Measurements from ENCODE around the gene SMAGP.
"Not testable (repeated sequence)": the region's sequence is repeated elsewhere in the genome, so short reads cannot be mapped to it uniquely, and the experiment has no call there.

The SMAGP gene

DNA sequence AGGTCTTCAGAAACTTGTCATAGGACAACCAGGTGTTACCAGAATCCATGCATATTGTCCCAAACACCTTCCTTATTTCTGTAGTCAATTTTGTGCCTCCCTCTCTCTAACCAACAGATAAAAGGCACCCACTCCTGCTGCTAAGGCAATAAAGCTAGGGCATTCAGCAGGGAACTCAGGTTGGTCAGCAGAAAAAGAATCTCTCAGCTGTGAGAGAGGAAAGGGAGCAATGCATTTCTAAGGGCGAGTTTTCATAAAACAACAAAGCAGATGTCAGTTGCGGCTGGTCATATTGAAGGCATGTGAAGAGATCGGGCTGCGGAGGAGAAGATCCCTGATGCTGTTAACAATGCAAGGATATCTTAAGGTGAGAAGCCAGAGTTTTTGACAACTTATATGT, 45.0 kb downstream of the SMAGP start:
- no peak for DNase-seq (ENCODE audit: low spot score)

DNA sequence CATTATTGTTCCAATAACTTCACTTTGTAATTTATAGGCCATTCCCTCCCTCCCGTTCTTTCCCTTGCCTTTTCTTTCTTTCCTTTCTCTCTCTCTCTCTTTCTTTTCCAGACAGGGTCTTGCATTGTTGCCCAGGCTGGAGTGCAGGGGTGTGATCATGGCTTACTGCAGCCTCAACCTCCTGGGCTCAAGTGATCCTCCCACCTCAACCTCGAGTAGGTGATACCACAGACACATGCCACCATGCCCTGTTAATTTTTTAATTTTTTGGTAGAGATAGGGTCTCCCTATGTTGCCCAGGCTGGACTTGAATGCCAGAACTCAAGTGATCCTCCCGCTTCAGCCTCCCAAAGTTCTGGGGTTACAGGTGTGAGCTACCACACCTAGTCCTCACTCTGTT, 45.6 kb downstream of the SMAGP start:
- no peak for DNase-seq (ENCODE audit: low spot score)

DNA sequence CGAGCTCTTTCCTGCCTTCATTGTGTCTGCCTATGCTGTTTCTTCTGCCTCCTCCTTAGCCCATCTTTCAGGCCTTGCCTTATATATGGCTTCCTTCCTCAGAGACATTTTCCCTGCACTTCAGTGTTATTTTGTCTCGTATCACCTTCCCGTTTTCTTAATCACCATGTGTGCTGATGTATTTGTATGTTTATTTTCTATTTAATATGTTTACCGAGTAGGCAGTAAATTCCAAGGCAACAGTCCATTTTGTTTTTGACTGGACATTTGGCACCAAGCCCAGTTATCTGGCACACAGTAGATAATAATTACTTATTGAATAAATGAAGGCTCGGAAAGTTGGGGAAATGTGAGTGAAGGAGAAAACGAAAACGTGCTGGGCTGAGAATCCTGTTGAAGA, 47.8 kb downstream of the SMAGP start:
- no peak for DNase-seq (ENCODE audit: low spot score)

DNA sequence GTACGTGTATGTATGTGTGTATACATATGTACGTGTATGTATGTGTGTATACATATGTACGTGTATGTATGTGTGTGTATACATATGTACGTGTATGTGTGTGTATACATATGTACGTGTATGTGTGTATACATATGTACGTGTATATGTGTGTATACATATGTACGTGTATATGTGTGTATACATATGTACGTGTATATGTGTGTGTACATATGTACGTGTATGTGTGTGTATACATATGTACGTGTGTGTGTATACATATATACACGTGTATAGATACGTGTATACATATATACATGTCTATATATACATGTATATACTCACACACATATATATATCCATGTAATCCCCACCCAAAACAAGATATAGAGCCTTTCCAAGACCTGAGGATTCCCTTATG, 50.4 kb downstream of the SMAGP start:
- not testable (repeated sequence) for DNase-seq (ENCODE audit: low spot score)

DNA sequence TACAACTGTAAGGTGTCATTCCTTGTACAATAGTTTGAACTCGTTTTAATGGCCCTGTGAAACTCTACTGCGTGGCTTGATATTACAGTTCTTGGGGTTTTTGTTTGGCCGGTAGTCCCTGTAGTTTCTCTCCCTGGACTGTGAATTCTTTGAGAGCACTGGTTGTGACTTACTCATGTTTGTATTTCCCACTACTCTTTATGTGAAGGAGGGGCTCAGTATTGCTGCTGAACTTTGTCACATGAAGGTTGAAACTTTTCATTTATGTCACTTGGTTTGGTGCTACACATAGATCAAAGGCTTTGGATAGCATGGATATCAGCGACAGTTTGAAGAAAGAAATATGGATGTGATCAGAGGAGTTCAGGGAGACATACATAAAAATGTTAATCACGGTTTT, 50.9 kb downstream of the SMAGP start:
- DNase-seq (ENCODE audit: low spot score) = no peak

DNA sequence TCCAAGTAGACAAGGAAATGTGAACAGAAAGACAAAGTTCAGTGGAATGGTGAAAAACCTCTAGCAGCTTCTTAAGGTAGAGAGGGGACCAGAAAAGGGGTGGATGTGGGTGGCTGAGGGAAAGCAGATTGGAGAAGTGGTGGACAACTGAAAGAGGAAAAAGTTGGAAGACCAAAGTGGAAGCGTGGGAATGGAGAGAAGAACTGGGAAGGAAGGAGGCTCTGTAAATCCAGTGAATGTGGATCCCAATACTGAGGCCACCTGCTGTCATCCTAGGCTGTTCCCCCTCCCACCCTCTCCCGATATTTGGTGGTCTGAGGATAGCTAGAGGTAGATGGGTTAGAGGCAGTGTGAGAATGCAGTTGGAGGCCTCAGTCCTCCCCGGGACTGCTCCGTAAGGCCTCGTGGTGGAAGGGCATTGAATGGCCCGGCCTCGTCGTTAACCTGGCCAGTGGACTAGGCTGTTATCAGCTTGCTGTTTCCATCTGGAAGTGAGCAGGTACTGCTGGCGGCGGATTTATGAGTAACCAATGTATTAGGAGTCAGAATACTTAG, 51.5 kb downstream of the SMAGP start:
- DNase-seq (ENCODE audit: low spot score) = no peak

DNA sequence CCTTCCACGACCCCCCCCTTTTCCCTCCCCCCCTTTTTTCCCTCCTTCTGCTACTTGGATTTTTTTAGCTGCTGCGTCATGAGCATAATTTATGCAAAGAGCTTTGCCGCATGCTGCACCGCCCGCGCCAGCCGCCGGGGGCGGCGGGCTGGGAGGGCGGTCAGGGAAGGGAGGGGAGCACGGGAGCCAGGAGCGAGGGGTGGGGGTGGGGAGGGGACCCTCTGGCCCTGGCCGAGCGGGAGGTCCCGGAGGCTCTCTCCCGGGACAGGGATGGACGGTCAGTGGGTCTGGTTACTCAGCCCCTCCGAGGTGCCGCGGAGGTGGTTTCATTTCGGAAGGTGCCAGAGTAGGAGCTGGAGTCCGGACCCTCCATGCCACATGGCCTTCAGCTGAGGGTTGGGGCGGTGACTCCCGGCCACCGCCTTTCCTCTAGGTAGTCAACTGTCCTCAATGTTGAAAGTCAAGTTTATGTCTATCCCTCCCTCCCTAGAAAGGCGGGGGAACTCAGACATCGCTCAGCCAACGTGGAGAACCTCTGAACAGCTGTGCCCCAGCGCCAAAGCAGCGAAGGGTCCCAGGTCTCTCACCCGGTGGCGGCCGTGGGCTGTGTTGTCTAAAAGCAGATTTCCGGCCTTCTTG, 52.1 kb downstream of the SMAGP start, which contains the start of gene POU6F1:
TSS of gene POU6F1 (minus strand) at position 95 of the 639 bp plus-strand sequence. CDS start 11,226 bp downstream, outside the sequence.
- peak; percentile 82 for DNase-seq (ENCODE audit: low spot score)

DNA sequence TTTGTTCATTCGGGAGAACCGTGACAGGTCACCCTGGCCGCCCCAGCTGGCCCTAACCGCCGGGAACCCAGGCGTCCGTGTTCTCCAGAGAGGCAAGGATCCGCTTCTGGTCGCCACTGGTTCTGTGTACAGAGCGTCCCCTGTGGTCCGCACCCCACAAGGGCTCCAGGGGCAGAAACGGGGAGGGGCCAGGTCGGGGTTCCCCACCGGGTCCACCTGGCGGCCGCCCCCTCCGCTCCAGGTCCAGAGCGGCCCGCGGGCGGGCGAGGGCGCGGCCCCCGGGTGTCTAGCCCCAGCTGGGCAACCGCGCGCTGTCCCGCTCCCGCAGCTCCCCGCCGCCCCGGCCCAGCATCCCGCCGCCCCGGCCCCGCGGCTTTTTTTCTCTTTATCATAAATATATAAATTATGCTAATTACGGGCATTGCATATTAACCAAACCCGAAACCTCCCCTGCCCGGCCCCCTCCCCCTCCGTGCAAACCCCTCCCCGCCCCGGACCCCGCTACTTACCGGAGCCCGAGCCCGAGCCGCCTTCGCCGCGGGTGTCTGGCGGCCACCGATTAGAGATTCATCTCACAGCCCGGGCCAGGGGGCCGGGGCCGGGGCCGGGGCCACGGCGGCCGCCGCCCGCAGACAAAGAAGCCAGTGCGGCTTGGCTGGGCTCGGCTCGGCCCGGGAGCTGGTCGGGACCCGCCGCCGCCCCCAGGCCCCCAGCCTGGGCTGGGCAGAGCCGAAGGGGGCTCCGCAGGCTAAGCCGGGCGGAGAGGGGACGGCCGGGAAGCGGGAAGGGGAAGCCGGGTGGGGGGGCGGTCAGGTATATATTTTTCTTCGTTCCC, 52.9 kb downstream of the SMAGP start:
- DNase-seq (ENCODE audit: low spot score) = peak; percentile 13

DNA sequence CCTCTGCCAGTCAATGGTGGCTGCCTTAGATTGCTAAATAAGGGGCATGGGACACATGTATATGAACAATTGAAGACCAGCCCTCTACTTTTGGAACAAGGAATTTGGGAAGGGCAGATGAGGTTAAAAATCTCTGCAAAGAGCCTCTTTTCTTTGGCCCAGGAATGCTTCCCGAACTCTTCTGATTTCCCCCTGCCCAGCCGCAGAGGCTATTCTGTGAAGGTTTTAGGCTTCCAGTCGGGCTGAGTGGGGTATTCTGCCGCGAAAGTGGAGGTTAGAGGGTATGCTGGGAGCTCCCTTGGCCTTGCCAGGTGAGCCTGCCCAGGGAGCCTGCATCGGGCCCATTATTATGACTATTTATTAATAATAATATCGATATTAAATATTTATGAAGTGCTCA, 53.6 kb downstream of the SMAGP start:
- DNase-seq (ENCODE audit: low spot score) = no peak

DNA sequence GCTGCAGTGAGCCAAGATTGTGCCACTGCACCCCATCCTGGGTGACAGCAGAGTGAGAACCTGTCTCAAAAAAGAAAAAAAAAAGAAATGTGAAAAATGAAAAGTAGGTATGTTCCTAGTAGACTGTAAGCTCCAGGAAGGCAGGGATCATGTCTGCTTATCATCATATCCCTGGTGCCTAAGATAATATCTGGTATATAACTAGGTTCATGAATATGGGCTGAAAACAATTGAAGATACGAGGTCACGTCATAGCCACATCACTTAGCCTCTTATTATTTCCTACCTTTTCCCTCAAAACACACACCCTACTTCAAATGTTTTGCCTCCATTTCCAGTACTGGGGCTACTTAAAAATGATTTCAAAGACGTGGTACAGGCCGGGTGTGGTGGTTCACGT, 55.3 kb downstream of the SMAGP start:
- no peak for DNase-seq (ENCODE audit: low spot score)

DNA sequence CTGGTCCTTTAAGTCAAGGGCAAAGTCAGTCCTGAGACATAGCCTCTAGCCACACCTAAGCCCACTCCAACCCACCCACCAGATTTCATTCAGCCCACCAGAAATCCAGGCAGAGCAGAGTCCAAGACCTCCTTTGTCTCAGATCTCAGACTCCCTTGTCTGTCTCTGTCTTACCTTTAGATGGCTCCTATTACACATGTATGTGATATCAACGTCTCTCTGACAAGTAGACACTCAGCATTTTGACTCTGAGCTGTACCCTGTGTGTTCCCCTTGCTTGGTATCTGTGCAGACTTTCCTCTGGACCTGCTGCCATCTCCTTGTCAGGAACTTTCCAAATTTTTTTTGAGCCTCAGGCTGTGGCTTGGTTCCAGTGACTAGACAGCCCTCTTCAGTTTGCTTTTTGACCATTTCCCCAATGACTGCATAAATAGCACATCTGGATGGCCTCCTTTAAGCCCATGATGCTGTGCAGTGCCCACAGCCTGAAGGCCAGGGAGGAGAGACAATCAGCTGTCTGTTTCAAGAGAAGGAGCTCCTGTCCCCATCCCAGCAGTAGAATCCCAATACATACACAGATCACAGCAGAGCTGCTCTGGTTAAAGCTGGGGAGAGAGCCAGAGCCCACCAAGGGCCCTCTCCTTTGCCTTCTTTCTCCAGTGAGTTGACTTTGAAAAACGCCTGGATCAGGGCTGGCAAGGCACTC, 59.4 kb downstream of the SMAGP start:
- DNase-seq (ENCODE audit: low spot score) = no peak

DNA sequence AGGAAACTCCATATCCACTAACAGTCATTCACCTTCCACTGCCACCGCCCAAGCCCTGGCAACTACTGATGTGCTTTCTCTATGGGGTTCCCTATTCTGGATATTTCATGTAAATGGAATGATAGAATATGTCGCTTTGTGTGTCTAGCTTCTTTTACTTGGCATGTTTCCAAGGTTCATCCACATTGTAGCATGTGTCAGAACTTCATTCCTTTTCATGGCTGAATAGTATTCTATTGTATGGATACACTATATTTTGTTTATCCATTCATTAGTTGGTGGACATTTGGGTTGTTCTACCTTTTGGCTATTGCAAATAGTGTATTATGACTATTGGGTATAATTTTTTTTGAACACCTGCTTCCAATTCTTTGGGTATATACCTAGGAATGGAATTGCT, 61.0 kb downstream of the SMAGP start:
- no peak for DNase-seq (ENCODE audit: low spot score)

DNA sequence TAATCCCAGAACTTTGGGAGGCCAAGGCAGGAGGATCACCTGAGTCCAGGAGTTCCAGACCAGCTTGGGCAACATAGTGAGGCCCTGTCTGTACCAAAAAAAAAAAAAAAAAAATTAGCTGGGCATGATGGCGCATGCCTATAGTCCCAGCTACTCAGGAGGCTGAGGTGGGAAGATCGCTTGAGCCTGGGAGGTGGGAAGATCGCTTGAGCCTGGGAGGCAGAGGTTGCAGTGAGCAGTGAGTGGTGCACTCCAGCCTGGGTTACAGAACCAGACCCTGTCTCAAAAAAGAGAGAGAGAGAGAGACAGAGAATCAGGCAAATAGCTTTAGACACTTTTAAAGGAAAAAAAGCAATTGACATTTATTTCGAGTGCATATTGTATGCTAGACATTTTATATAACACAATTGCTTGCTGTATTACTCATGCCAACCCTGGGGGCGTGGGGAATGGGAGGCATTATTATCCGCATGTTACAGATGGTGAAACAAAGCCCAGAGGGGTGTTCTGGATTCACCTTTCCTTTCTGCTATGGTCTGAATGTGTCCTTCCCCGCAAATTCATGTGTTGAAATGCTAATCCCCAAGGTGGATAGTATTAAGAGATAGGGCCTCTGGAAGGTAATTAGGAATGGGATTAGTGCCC, 62.1 kb downstream of the SMAGP start:
- DNase-seq (ENCODE audit: low spot score) = no peak

DNA sequence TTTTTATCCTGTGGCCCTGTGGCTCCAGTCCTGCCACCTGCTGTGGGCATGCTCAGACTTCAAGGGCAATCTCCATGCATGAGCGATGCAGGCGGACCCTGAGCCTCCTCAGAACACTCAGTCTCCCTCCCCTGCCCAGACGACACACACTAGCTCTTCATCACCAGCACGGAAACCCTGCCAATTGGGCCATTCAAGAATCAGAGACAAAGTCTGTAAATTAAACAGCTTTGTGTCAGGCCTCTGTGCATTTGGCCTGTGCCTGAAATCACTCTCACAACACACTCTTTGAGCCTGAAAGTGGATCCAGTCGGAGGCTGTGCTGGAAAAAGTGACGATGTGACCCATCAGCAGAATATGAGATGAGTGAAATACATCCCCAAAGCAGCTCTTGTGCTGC, 64.9 kb downstream of the SMAGP start:
- no peak for DNase-seq (ENCODE audit: low spot score)

DNA sequence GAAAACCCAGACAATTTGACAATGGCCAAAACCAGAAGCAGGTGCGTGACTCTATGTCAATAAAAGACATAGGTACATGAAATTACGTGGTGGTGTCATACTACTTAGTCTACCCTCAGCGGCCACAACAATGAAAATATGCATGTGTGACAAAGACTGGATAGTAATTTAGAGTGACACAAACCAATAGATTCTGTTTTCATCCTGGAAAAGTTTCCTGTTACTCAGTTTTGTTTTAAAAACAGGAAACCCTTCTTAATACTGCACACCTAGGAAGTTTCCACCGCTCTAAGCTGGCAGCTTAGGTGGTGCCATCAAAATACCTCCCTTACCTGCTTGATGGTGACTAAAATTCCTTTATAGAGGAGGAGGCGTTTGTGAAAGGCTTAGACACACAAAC, 67.5 kb downstream of the SMAGP start:
- no peak for DNase-seq (ENCODE audit: low spot score)

DNA sequence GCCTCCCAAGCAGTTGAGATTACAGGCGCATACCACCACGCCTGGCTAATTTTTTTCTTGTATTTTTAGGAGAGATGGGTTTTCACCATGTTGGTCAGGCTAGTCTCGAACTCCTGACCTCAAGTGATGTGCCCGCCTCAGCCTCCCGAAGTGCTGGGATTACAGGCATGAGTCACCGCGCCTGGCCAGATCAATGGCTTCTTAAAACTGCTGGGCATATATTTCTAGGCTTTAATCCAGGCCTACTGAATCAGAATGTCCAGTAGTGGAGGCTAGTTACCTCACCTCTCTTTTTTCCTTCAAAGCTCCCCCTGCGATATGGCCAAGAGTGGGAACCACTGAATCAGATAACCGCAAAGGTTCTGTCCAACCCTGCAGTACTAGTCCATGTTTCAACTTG, 69.4 kb downstream of the SMAGP start:
- no peak for DNase-seq (ENCODE audit: low spot score)

DNA sequence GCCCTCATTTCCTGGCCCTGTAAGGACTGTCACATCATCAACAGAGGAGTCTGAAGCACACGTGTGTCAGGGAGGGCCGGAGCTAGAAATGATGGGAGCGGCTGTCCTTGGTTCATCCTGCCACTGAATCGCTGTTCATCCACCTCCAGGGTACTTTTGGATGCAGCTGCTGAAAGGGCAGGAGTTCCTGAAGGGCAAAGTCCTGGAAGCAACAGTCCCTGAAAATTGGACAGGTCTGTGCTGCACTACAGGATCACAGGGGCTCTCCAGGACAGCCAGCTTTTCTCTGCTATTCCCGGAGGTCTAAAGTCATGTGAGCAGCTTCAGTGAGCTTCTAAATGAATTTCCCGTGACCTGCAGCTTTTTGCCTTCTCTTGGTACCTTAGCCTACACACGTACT, 70.1 kb downstream of the SMAGP start:
- no peak for DNase-seq (ENCODE audit: low spot score)

DNA sequence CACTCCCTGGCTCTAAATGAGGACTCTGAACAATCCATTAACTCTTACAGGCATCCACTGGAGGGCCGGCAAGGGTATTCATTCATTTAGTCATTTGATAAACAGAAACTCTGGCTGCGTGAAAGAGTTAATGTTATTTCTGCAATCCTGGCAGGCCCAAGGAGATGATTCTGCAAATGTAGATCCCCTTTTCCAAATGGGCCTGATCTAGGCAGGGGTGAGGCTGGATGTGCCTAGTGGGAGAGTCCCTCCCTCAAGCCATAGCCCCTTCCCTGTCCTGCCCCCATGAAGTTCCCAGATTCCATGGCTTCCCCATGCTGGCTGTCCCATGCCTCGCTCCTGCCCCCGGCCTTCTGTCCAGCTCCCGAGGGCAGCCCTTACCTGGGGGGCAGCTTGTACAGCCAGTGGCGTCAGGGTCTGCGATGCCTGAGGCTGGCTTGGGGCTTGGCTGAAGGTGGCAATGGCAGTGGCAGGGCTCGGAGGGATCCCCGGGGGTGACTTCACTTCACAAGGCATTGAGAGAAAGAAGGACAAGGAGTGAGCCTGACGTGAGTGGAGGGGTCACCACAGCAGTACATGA, 70.8 kb downstream of the SMAGP start:
- DNase-seq (ENCODE audit: low spot score) = no peak

DNA sequence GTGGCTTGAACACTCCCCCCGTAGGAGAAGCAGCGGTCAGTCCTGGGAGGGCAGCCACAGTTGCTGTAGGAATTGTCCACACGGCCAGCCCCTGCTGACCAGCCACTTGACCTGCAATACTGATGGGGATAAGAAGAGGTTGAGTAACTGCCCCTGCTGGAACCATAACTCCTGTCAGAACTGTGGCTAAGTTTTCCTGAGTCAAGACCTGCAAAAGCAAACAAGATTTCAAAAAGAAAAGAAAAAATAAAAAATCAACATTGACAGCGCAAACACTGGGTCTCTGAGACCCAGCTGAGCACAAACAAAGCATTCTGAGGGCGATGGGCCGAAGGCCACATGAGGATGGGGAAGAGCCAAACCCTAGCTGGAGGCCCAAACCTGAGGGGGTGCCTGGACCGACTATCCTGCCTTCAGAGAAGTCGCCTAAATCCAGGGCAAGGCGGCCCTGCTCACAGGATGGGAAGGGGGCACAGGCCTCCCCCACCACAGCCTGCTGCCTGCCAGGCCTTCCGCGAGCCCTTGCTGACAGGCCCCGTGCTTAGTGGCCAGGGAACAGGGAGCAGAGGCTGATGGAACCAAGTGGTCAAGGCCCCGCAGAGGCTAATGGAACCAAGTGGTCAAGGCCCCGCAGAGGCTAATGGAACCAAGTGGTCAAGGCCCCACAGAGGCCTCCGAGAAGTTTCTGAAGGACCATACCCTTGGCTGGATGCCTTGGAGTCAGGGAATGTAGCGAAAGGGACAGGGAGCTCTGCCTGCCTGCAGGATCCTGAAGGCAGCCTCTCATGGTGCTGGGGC, 71.4 kb downstream of the SMAGP start:
- no peak for DNase-seq (ENCODE audit: low spot score)

DNA sequence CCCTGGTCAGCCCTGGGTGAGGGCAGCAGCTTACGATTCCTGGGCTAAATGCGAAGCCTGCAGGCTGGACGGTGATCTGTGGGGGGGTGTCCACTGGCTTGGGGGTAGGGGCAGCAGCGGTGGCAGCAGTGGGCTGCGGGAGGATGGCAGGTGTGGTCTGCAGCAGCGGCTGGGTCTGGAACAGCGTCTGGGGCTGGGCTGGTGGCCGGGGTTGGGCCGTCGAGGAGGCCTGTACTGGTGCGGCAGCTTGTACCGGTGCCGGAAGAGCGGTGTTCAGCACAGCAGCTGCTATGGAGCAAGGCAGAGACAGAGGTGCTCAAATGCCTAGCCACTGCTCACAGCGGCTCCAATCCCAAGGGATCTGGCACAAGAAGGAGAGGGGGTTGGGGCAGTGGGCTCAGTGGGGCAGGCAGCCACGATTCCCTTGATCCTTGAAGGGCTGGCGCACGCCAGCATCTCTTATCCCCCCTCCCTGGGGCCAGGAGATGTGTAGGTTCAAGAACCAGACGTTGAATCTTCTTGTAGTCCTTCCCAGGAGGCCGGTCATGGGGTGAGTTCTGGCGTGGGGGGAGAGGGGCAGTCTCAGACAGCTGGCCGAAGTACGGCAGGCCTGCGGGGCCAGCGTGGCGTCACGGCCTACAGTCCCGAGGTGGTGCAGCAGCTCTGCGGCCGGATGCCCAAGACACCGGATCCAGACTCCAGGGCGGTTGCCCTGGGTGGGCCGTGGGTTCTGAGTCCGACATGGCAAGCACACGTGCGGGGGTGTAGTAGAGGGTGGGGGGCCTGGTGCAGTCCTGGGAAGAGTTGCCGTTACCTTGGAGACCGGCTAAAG, 72.3 kb downstream of the SMAGP start:
- DNase-seq (ENCODE audit: low spot score) = no peak
